ENCODE results near the gene FCAMR.

GRCh38 chr1:207013321-207014085 is 43.2 kb upstream of the FCAMR start:
- TF ChIP-seq, protein P1, sequence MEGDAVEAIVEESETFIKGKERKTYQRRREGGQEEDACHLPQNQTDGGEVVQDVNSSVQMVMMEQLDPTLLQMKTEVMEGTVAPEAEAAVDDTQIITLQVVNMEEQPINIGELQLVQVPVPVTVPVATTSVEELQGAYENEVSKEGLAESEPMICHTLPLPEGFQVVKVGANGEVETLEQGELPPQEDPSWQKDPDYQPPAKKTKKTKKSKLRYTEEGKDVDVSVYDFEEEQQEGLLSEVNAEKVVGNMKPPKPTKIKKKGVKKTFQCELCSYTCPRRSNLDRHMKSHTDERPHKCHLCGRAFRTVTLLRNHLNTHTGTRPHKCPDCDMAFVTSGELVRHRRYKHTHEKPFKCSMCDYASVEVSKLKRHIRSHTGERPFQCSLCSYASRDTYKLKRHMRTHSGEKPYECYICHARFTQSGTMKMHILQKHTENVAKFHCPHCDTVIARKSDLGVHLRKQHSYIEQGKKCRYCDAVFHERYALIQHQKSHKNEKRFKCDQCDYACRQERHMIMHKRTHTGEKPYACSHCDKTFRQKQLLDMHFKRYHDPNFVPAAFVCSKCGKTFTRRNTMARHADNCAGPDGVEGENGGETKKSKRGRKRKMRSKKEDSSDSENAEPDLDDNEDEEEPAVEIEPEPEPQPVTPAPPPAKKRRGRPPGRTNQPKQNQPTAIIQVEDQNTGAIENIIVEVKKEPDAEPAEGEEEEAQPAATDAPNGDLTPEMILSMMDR (IDR thresholded peaks at IDR 0.05): no peak
- no peak for TF ChIP-seq POLR2A (IDR thresholded peaks at IDR 0.05)
